NK-92 (cell line): ENCODE measurements around the gene ZNF343.
"Not testable (repeated sequence)": the region's sequence is repeated elsewhere in the genome, so short reads cannot be mapped to it uniquely, and the experiment has no call there.

Experiments used
- DNase-seq: peaks from one replicate; lab custom pipeline; 2025; ENCODE audit not compliant: unreplicated experiment; lab: John Stamatoyannopoulos, UW

The ZNF343 gene

DNA sequence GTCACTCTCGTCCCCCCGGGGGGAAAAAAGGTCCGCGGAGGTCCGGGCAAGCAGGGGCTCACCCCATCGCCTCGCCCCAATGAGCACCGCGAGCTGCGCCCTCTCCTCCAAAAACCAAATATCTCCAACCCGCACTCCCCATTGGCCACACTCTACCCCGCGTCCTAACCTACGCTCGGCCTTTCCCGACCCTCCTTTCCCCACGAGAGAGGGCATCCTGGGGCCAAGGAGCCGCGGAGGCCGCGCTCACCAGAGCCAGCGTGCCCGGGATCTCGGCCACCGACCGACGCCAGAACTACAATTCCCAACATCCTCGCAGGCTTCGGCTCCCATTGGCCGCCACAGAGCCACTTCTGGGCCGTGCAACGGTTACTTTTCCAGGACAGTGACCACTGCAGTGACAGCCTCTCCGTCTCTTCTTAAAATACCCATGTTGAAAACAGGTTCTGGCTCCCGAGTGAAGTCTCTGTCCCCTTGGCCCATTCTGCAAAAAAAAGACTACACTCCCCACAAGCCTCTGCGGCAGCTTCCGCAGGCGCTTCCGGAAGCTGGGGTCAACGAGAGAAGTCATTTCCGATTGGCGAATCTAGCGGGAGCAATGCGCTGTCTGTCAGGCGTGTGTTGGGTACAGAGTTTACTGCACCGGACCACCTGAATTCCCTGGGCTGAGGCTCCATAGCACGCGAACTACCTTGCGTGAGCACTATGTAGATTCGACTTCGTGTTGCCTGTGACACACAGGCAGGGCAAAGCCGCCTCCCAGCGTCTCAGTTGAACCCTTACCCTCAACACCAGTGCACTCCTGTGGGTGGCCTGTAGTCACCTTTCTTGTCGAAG lies at the start of gene ZNF343:
Gene ZNF343, minus strand, starts transcription at position 285 of the 837 bp plus-strand sequence. CDS start 15,020 bp downstream, outside the sequence.
- DNase-seq: no peak

DNA sequence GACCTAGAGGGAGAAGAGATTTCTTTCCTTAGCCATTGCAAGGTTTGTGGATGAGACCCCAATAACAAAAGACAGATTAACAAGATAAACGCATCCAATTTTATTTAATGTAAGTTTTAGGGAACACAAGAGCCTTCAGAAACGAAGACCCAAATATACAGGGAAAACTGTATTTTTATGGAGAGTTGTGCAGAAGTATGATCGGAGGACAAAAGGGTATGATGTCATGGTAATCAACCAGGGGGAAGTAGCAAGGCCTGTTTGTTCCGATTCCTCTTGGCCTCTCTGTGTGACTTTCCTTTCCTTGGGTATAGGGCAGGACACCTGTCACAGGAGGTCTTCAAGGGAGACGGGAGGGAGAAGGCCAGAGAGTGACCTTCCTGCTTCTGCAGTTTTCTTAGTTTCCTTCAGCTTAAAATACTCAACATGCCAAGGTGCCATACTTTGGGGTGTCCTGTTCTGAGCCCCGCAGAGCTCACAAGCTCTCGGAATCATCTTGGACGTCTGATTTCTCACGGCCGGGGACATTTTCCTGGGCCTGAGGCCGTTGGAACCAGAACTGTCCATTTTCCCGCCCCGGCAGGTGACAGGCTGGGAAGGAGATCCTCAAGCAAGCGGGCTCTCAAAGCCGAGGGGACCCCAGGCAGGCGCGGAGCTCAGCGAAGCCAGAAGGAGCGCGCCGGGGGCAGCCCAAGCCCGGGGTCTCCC lies 49.3 kb upstream of the ZNF343 start:
- DNase-seq: no peak

DNA sequence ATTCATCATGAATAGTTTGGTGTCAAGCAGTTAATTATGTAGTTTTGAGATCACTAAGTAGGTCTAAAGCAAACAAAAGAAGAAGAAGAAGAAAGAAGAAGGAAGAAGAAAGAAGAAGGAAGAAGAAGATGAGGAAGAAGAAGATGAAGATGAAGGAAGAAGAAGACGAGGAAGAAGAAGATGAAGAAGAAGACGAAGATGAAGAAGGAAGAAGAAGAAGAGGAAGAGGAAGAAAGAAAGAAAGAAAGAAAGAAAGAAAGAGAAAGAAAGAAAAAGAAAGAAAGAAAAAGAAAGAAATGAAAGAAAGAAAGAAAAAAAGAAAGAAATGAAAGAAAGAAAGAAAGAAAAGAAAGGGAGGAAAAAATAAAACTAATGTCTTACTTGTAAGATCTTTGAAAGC lies 36.9 kb upstream of the ZNF343 start:
- no peak for DNase-seq

DNA sequence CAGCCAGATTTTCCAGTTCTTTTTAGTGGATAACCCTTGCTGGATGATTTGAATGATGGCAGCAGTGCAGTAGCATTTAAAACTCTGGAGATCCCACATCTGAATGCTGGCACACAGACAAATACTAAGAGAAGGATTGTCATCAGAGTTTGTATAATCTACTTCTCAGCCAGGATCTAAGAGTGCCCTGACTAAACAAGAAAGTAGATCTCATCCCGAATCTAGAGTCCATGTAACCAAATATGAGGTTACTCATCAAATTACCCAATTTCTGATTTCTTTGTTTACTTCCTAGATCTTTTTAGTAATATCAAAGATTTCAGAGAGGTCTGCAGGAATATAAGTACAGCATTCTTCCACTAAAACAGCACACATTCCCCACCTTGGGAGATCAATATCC lies 35.5 kb upstream of the ZNF343 start:
- DNase-seq: no peak

DNA sequence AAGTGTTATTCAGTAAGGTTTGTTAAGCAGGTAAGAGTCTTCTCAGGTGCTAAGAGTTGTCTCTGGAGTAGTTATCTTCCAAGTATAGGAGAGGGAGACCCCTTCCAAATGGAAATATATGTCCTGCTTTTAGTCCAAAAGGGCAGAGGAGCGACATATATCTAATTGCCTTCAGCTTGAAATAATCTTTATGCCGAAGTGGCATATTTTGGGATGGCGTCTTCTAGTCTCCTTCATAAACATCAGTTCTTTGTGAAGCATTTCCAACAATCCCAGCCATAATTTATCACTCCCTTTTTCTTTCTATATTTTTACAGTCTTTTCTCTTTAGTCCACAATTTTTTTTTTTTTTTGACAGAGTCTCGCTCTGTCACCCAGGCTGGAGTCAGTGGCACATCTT lies 33.6 kb upstream of the ZNF343 start:
- DNase-seq: no peak

DNA sequence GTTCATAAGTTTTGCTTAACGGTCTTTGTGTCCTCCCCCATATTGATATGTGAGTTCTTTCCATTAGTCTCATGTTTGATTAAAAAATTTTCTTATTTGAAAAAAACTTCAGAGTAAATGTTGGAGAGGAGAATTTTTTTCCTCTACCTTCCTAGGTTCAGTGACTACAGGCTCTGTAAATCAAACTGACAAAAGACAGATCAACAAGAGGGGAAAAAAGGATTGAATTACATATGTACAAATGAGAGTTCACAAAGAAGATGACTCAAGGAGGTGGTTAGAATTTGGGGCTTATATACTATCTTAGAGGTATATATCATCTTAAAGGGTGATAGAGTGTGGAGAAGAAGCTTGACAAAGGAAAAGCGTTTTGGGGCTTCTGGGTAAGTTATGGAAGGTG lies 33.2 kb upstream of the ZNF343 start:
- DNase-seq: no peak

DNA sequence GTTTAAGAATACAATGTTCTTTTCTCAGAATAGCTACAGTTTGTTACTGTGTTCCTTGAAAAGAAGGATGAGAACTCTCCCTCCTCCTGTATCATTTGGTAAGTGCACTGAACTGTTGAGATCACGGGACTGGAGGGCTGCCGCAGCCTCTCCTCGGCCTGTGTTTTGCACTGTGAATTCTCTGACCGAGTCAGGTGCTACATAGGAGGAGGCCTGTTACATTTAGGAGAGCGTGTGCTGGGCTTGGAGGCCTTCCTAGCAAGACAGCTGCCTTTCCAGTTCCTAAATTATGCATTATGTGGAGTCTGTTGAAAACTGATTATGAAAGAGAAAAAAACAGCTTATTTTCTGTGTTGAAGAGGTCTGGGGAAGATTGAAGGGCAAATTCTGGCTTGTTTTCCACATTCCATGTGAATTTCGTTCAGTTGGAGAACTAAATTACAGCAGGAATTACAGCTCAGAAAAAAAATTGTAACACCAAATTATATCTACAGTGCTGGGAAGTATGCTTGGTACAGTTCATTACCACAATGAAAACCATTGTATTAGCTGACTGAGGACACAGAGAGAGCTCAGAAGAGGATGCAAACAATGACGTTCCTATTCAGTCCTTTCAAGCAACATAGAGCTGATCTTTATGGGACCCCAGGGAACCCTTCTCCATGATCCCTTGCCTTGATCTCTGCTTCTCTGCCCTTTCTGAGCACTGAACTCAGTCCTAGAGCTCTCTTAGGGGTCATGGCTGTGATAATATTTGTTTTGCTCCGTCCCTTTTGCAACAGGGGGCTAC lies 30.4 kb upstream of the ZNF343 start:
- DNase-seq: no peak

DNA sequence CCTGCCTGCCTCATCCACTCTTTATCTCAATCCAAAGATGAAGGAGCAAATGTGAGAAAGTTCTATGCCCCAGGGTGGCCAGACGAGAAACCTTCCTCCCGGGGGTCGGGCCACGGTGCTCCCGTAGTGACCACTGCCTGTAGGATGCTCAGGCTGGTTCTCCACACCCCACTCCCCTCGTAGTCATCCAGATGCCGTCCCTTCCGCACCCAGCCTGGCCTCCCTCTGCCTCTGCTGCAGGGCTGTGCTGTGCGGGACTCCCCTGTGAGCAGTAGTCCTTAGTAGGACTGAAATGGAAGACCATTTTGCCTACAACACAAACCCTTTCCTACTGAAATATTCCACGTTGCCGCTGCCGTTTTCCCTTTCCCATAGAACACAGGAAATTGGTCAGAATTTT lies 29.6 kb upstream of the ZNF343 start:
- no peak for DNase-seq

DNA sequence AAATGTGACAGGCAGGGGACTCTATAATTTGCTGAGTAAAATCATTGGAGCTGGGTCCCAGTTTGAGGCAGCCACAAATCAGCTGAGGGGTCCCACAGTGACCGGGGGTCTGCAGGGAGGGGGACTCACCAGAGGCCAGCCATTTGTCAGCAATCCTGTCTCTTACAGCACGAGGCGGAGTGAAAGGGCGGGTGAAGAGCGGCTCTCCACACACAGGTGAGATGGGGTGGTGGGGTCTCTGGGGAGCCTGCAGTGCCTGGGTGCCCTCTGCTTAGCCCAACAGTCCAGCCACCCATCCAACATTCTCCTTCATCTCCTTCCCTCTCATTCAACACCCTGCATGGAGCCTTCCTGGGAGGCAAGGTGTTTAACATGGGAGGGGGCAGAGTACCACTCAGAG lies 28.4 kb upstream of the ZNF343 start:
- DNase-seq: no peak

DNA sequence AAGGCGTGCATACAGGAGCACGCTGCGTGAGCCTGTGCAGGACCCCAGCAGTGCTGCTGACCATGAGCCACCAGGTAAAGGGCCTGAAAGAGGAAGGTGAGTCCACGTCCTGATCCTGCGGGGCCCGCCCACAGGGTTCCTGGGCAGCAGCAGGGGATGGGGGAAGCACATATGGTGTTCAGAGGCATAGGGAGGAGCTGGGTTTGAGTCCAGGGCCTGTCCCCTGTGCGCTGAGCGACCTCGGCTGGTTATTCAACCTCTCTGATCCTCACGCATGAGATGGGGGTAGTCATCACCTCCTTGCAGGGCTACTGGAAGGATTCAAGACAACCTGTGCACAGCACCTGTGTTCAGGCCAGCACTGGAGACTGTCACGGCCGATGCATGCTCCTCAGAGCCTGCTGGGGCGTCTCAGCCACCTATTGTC lies 27.9 kb upstream of the ZNF343 start, which contains the start of gene TMC2:
Gene TMC2, plus strand, starts transcription at position 14 of the 427 bp plus-strand sequence. Its CDS starts 49 bp downstream, at position 63.
- DNase-seq: no peak

DNA sequence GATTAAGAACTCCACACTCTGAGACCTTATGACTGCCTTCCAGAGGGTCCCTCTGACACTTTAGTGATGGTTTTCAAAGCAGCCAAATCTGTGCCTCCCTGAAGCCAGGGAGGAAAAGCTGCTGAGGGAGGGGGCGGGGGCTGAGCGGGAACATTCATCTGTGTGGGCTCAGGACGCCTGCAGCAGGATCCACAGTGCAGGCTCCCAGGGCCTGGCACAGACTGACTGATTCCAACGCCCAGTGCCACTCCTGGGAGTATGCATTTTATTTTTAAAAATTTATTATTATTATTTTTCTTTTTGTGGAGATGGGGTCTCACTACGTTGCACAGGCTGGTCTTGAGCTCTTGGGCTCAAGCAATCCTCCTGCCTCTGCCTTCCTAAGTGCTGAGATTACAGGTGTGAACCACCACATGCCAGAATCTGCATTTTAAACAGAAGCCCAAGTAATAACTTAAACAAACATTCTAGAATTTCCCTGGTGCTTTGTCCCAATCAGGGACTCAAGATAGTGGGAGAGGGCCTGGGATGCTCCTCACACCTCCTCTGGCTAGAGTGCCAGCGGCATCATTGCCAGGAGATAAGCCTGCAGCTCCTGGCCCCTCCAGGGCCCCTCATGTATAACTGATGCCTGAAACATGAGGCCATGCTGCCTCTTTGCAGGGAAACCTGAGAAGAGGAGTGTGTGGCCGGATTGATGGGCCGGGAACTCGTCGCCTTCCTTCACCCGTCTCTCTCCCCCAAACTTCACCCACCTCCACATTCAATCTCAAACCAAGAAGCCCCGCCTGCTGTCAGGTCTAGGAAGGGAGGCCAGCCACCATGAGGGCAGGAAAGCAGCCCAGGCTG lies 27.2 kb upstream of the ZNF343 start:
- DNase-seq: no peak

DNA sequence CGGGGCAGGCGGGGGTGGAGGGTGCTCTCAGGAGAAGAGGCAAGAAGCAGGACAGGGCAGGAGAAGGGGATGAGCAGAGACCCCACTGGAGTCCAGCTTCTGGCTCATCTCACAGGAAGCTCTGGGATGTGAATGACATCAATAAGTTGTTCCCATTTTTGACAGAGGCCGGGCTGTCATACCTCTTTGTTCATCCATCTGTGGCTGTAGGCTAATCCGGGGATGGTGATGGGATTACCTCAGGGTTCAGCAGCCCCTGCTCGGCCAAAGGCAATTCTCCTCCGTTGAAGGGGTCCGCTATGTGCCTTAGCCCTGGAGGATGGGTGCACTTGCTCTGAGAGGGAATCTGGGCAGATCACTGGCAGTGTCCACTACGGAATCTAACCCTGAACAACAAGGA lies 24.4 kb upstream of the ZNF343 start:
- DNase-seq: no peak

DNA sequence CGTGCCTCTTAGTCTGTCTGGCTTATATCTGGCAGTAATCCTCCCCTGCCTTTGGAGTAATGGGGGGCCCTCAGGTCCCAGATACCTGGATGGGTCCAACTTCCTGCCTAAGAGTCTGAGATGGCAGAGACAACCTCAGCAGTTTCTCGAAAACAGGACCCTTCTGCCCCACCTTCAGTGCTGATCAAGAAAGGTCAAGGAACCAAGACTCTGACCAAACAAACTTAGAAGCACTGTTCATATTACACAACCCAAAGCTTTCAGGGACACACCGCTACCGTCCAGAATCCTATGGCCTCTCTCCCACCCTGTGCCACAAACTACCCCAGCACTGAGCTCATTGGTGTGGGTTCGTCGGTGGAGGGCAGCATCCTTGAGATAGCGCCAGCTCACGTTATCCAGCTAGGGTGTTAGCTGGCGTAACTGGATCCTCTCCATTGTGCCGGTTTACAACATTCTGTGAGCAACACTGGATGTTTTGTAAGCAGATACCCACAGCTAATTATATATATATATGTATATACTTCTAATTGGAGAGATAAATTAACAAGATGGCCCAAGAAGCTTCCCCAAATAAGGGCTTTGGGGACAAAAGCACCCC lies 20.1 kb upstream of the ZNF343 start:
- no peak for DNase-seq

DNA sequence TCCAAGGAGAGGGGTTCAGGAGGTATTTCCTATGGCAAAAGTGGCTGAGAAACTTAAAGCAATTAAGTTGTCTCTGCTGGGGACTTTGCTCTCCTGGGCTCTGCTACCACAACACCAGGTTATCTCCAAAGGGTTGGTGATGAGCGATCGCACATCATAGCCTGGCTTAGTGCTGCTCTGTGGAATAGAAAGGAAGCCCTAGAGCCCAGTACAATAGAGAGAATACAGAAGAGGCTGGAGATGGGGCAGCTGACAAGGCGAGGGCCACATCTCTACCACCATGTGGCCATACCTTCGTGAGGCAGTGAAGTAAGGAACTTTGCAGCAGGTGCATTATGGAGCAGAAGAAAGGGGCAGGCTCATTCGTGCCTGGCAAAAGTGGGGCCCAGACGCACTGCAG lies 19.0 kb upstream of the ZNF343 start:
- DNase-seq: no peak

DNA sequence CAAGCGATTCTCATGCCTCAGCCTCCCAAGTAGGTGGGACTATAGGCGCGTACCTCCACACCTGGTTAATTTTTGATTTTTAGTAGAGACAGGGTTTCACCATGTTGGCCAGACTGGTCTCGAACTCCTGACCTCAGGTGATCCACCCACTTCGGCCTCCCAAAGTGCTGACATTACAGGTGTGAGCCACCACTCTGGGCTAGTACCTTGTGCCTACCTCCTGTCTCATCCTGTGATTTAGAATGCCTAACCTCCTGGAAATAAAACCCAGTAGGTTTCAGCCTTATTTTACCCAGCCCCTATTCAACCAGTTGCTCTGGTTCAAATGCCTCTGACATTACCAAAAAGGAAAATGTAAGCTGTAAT lies 17.5 kb upstream of the ZNF343 start:
- not testable (repeated sequence) for DNase-seq

DNA sequence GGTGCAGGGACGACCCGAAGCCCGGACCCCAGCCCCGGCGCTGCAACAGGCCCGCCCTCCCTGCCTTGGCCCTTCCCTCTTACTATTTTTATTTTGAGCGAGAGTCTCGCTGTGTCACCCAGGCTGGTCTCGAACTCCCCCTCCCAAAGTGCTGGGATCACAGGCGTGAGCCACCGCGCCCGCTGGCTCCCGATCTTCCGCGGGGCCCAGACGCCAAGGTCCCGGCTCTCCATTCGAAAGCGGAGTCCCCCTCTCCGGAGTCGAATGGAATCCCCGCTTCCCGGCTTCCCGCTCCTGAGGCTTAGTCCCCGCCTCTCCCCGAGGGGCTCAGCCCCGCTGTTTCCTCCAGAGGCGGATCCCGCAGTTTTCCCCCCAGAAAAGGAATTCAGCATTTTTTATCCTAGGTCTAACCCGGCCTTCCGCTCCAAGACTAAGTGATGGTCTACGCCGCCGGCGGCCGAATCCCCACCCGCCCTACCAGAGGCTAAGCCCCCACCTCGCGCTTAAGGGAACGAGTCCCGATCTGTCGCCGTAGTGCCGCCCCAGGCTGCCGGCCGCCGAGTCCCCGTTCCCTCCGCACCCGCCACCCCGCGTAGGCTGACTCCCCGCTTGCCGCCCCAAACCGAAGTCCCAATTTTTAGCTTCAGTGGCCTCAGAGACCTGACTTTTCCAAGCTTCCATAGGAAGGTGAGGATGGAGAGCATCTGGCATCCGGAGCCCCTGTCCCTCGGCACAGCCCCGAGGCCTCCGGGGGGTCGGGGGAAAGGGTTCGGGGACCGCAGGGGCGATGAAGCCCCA lies 16.2 kb upstream of the ZNF343 start:
- no peak for DNase-seq

DNA sequence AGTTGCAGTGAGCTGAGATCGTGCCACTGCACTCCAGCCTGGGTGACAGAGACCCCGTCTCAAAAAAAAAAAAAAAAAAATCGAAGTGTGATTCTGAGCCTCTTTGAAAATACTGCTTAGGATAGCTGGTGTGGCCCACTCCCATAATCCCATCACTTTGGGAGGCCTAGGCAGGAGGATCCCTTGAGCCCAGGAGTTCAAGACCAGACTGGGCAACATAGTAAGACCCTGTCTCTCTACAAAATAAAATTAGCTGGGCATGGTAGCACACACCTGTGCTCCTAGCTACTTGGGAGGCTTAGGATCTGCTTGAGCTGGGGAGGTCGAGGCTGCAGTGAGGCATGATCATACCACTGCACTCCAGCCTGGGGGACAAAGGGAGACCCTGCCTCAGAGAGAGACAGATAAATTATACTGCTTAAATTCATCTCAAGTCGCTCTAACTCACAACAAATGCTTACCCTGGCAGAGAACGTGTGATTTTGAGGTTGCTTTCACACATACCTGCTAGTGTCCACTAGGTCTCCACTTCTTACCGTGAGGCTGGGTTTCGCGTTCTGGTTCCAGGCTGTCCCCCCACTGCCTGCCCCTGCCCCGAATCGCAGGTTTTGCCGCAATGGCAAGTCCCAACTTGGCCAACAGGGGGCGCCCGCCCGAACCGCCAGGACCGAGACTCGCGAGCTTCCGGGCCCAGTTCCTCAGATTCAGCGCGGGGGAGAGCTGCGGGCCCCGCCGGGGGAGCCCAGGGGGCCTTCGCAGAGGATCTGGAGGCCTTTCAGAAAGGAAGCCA lies 15.4 kb upstream of the ZNF343 start:
- DNase-seq: peak; percentile 13

DNA sequence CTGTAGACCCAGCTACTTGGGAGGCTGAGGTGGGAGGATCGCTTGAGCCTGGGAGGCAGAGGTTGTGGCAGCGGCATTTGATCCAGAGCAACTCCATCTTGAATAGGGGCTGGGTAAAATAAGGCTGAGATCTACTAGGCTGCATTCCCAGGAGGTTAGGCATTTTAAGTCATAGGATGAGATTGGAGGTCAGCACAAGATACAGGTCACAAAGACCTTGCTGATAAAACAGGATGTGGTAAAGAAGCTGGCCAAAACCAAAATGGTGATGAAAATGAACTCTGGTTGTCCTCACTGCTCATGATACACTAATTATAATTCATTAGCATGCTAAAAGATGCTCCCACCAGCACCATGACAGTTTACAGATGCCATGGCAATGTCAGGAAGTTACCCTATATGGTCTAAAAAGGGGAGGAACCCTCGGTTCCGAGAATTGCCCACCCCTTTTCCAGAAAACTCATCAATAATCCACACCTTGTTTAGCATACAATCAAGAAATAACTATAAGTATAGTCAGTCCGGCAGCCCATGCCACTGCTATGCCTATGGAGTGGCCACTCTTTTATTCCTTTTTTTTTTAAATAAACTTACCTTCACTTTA lies 14.2 kb upstream of the ZNF343 start:
- not testable (repeated sequence) for DNase-seq
